ENCODE data around the gene FRG1.
"Not testable (repeated sequence)": the region's sequence is repeated elsewhere in the genome, so short reads cannot be mapped to it uniquely, and the experiment has no call there.

DNA sequence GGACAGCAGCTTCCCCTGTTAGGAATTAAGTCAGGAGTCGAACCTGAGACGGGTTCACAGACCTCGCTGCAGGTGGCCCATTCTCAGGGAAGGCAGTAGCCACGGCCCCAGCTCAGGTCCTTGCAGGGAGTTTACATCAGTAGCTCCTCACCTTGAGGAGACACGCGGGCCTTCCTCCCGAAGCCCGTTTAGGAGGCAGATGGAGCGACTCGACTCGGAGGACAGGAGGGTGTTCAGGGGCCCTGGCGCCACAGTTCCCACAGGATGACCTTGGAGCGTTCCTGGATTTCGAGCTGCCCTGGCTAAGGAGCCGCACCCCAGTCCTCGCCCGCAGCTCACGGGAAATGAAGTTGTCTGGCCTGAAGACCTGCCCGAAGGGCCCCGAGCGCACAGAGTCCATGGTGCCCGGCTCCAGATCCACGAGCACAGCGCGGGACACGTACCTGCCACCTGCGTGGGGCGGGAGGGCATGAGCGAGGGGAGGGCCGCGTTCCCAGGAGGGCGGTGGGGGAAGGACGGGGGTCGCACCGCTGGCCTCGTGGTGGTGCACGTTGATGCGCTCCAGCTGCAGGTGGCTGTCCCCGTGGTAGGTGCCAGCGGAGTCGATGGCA, 43.3 kb downstream of the FRG1 start:
- TF ChIP-seq, protein P1, sequence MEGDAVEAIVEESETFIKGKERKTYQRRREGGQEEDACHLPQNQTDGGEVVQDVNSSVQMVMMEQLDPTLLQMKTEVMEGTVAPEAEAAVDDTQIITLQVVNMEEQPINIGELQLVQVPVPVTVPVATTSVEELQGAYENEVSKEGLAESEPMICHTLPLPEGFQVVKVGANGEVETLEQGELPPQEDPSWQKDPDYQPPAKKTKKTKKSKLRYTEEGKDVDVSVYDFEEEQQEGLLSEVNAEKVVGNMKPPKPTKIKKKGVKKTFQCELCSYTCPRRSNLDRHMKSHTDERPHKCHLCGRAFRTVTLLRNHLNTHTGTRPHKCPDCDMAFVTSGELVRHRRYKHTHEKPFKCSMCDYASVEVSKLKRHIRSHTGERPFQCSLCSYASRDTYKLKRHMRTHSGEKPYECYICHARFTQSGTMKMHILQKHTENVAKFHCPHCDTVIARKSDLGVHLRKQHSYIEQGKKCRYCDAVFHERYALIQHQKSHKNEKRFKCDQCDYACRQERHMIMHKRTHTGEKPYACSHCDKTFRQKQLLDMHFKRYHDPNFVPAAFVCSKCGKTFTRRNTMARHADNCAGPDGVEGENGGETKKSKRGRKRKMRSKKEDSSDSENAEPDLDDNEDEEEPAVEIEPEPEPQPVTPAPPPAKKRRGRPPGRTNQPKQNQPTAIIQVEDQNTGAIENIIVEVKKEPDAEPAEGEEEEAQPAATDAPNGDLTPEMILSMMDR (IDR thresholded peaks at IDR 0.05; ENCODE audit: low read length), result not testable (repeated sequence)
- not testable (repeated sequence) for TF ChIP-seq EZH2phosphoT487 (IDR thresholded peaks at IDR 0.05; ENCODE audit: low read length); EZH2 (optimal IDR thresholded peaks at IDR 0.05; ENCODE audit: low read depth, low read length)
